Measurements from ENCODE around the gene RAPGEF6.
"Not testable (repeated sequence)": the region's sequence is repeated elsewhere in the genome, so short reads cannot be mapped to it uniquely, and the experiment has no call there.

RAPGEF6 gene

DNA sequence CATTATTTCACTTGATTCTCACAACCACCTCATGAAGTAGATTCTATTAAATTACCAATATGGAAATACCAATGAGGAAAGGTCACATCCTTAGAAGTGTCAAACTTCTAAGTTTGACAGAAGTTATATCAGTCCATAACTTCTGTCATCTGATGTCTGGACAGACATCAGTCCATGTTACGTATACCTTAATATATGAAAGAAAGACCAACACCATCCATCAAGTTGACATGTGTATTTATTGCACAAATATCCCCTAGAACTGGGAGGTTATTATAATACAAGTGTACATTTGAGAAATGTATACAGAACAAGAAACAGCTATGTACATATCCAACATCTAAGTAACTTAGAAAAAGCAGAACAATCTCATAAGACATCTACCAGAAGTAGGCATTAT, 6.5 kb upstream of the RAPGEF6 start:
- no peak for DNase-seq

- peak; percentile 76 for DNase-seq
Observed at GRCh38 chr5:131640043-131640856, 5.2 kb upstream of the RAPGEF6 start.

GRCh38 chr5:131639148-131639547, 4.1 kb upstream of the RAPGEF6 start:
- DNase-seq, result no peak

GRCh38 chr5:131637694-131638093, 2.7 kb upstream of the RAPGEF6 start:
- DNase-seq, result no peak

DNA sequence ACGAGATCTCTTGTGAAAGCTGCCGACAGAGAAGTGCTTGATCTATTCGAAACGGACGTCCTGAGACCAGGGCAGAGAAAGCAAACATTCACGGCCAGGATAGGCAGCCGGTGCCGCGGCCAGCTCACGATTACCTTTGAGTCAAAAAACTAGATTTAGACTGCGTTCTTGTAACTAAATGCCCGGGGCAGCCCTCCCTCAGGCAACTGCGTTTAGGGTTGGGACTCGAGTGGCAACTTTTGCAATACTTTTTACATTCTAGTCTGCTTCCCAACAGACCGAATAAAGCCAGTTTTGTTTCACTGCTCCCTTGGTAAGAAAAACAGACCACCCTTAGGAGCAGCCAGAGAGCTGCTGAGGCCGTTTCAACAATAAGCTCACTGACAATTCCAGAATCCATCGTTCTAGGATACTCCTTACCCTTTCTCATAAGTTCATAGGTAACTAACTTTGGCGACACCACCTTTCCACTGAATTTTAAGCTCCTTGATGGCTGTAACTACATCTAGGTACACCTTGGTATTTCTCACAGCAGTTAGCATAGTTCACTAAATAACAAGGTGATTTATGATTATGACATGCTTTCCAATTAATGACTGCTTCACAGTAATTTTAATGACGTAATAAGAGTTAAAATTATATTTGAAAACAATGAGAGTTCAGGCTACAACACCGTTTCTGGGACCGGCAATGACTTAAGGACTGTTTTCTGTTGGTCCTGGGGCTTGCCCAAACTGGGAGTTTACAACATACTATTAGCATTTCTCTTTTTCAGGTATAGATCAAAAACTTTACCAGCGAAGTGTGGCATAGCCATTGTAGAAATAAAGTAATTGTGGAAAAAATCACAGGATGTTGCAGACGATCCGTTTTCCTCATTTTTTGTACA, 899 bp upstream of the RAPGEF6 start:
- no peak for DNase-seq

GRCh38 chr5:131634666-131634995, 398 bp downstream of the RAPGEF6 start:
- DNase-seq, result peak; percentile 74

GRCh38 chr5:131634238-131634637, 791 bp downstream of the RAPGEF6 start:
- no peak for DNase-seq

DNA sequence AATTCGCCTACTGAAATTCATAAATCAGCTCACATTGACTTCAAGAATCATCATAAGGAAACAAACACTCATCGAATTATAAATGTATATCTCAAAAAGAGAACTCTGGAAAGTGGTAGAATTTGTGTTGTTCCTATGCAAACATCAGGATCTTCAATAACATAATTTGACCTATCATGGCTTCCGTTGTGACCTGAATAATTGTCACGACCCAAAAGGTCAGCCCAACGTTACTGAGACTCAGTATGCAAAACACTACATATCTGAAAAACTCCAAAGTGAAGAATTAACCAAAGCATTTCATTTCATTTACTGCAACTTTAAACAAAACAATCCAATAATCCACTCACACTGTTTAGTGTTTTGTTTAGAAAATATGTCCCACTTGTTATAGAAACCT, 1.2 kb downstream of the RAPGEF6 start:
- DNase-seq, result no peak

DNA sequence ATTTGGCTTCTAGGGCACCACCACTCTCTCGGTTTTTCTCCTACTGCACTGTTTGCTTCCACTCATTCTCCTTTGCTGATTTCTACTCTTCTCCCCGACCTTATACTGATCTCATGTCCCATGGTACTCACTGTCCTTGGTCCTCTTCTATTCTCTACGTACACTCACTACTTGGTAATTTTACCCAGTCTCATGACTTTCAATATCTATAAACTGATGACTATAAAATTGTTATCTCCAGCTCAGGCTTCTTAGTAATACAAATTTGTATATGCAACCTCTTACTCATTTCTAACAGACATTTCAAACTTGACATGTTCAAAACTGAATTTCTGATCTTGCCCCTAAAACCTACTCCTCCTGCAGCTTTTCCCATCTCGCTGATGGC, 4.1 kb downstream of the RAPGEF6 start:
- no peak for DNase-seq

- no peak for DNase-seq
Observed at GRCh38 chr5:131630208-131630962, 4.6 kb downstream of the RAPGEF6 start.

DNA sequence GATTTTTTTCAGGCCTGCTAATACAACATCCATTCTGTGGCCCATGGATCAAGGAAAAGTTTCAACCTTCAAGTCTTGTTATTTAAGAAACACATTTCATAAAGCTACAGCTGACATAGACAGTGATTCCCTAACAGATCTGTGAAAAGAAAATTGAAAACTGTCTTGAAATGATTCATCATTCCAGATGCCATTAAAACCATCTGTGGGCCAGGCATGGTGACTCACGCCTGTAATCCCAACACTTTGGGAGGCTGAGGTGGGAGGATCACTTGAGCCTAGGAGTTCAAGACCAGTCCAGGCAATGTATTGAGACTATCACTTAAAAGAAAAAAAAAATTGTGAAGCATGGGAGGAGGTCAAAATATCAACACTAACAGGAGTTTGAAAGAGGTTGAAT, 6.0 kb downstream of the RAPGEF6 start:
- no peak for DNase-seq

- no peak for DNase-seq
Observed at GRCh38 chr5:131627207-131627865, 7.7 kb downstream of the RAPGEF6 start.

GRCh38 chr5:131622633-131623032, 12.4 kb downstream of the RAPGEF6 start:
- DNase-seq, result no peak

GRCh38 chr5:131621164-131621563, 13.9 kb downstream of the RAPGEF6 start:
- not testable (repeated sequence) for DNase-seq

DNA sequence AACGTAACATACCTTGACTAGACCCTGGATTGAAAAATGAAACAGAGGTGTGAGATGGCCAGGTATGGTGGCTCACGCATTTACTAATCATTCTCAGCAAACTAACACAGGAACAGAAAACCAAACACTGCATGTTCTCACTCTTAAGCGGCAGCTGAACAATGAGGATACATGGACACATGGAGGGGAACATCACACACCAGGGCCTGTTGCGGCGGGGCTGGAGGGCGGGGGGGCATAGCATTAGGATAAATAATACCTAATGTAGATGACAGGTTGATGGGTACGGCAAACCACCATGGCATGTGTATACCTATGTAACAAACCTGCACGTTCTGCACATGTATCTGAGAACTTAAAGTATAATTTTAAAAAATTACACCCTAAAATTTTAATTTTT, 15.9 kb downstream of the RAPGEF6 start:
- DNase-seq, result no peak

GRCh38 chr5:131617140-131617822, 17.7 kb downstream of the RAPGEF6 start:
- no peak for DNase-seq

GRCh38 chr5:131615957-131616356, 19.1 kb downstream of the RAPGEF6 start:
- no peak for DNase-seq

DNA sequence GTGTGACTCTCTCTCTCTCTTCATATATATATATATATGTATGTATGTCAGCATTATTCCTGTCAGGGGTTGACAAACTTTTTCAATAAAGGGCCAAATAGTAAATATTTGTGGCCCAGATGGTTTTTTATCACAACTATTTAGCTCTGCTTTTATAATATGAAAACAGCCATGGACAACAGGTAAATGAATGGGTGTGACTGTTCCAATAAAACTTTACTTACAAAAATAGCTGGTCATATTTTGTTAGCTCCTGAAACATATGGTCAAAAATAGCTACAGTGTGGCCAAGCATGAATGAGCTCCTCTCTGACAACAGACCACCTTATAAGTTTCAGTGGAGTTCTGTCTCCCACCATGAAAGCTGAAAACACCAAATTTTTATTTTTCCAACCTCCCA, 21.6 kb downstream of the RAPGEF6 start:
- no peak for DNase-seq

DNA sequence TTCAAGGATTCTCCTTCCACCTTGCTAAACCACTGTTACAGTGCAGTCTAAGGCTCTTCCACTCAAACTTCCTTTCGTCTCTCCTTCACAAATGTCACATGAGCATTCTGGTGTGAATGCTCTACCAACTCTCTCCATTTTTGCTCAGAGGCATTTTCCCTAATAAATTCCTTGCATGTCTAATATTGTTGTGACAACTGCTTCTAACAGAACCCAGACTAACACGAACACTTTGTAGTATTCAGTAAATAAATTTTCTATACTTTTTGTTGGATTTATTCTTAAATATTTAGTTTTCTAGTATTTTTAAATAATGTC, 24.0 kb downstream of the RAPGEF6 start:
- no peak for DNase-seq

DNA sequence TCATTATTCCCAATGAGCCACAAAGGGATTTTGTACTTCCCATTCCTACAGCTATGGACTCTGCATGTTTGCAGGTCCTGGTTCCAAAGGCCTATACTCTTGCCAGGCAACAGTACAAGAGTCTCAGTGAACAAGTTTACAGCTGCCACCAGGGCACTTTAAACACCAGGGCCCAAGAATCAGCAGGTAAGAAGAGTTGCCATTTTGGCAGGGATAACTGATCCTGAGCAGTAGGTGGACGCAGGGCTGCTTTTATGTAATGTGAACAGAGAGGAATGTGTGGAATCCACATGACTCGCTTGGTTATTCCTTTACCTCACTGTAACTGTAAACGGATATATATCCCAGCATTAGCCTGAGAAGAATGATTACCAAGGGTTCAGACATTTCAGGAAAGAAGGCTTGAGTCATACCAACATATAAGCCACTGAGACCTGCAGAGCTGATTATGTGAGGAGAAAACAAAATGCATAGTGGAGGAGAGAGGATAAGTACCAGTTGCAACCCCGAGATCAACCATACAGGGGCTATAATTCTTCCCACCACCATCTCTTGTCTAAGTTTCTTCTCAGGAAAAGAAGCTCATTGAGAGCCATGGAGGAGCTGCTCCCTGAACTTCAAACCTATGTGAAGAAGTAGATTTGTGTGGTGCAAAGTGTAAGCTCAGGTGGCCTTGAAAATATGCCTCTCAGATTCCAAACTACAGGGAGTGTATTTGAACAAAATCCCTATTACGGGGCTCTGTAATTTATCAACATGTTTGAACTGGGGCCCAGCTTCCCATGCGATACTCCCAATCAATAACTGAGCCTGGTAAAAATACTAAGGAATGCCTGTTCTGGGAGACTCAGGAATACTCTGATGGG, 24.6 kb downstream of the RAPGEF6 start:
- no peak for DNase-seq

GRCh38 chr5:131609774-131610173, 25.3 kb downstream of the RAPGEF6 start:
- DNase-seq, result no peak

DNA sequence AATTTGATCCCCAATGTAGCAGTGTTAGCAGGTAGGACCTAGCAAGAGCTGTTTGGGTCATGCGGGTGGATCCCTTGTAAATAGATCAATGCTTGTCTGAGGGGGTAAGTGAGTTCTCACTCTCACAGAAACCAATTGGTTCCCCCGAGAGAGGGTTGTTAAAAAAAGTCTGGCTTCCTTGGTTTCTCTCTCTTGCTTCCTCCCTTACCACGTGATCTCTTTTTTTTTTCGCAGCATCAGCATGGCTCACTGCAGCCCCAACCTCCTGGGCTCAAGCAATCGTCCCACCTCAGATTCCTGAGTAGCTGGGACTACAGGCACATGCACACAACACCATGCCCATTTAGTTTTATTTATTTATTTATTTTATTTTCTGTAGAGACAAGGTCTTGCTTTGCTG, 26.4 kb downstream of the RAPGEF6 start:
- no peak for DNase-seq

All from activated CD4-positive, alpha-beta T cell treated with anti-CD3 and anti-CD28 coated beads for 48 hours (primary cell).